Sigmoid colon (tissue), 4 donors: ENCODE data around the gene SPTBN1.

ENCODE experiments used
- CTCF ChIP-seq, 4 experiments: fragments of 450-650 bp in 3 of 4; fragments of 200-600 bp in 1 of 4; IDR thresholded peaks; one replicate each; pipeline ENCODE4 v1.5.1; 2016 to 2019; ENCODE audit warnings: antibody characterized with exemption in 4 of 4, mild to moderate bottlenecking in 3 of 4, moderate library complexity in 2 of 4
- EP300 ChIP-seq, 4 donors: sonication (generic); formaldehyde crosslinking; IDR thresholded peaks; one replicate each; pipeline ENCODE4 v1.6.1; 2017; ENCODE audit warnings: antibody characterized with exemption in 4 of 4
- POLR2A ChIP-seq, 2 donors: fragments of 450-650 bp; IDR thresholded peaks; one replicate each; pipeline ENCODE4 v1.6.1; 2016; ENCODE audit warnings: antibody characterized with exemption in 2 of 2, mild to moderate bottlenecking in 2 of 2, moderate library complexity in 2 of 2
- POLR2AphosphoS5 ChIP-seq, 4 donors: sonication (generic); formaldehyde crosslinking; IDR thresholded peaks; one replicate each; pipeline ENCODE4 v1.6.1; 2017; ENCODE audit warnings: antibody characterized with exemption in 4 of 4

- TF ChIP-seq CTCF (IDR thresholded peaks at IDR 0.05) (no peak), POLR2A (IDR thresholded peaks at IDR 0.05) (no peak), POLR2AphosphoS5 (IDR thresholded peaks at IDR 0.05) (peak in 2 of 4 donors; percentile 7 to 21), EP300 (IDR thresholded peaks at IDR 0.05) (no peak)
Measured at GRCh38 chr2:54557601-54558187, 101.6 kb downstream of the SPTBN1 start.
